ENCODE results near the gene SH3D21. TPM values are rescaled to one million over a fixed set of nuclear protein-coding genes. Genes with fewer than 3 reads are reported as not detected.

The SH3D21 gene
- total and polyA plus RNA-seq, 2 of the 8 experiments (the other 6 are each of a cell fraction or from before 2014, with no cell fraction given), result 3.4 to 8.6 TPM

- H3K9ac ChIP-seq (replicated peaks in 1 of 4; ENCODE audit: extremely low read depth in 1 of 4, low read depth in 3 of 4, low read length in 3 of 4), result no peak overlapping the region
- peaks cover 16 to 23% of the 10 kb centered on the region in 2 experiments for H4K20me1 ChIP-seq (replicated peaks in 1 of 2; ENCODE audit: control insufficient read depth in 1 of 2, insufficient read depth in 2 of 2, low read length in 2 of 2)
- H3K79me2 ChIP-seq (ENCODE audit: control insufficient read depth in 1 of 2, insufficient read depth in 2 of 2, low read length in 2 of 2), result peaks cover 14 to 89% of the 10 kb centered on the region in 2 experiments
- H3K4me1 ChIP-seq (replicated peaks in 1 of 4; ENCODE audit: control insufficient read depth in 3 of 4, insufficient read depth in 4 of 4, low read length in 3 of 4), result peaks cover 0 to 6% (median 2%) of the 10 kb centered on the region in 4 experiments; a peak in 2 of 7 replicates
- no peak overlapping the region for H3K4ac ChIP-seq (replicated peaks; ENCODE audit: insufficient read length, low read depth, low read length)
- no peak overlapping the region for H2AK5ac ChIP-seq (ENCODE audit: low read depth, low read length)
- POLR2A ChIA-PET (ENCODE audit: partially characterized antibody), result interaction anchor here (1.2 to 1.4 kb wide), 2 partner anchors 16 to 21 kb away, joined by 4 read pairs; no protein-coding TSS in a partner anchor
- H2BK15ac ChIP-seq (ENCODE audit: low read length), result no peak overlapping the region
- no peak overlapping the region for H3K4me3 ChIP-seq (ENCODE audit: extremely low read depth in 1 of 4, insufficient read depth in 2 of 4, low read depth in 3 of 4, low read length in 4 of 4)
- H3K79me1 ChIP-seq (ENCODE audit: low read depth, low read length), result peaks cover 2% of the 10 kb centered on the region; the same call in 1 of the 2 replicates
- FAIRE-seq (no peak), DNase-seq (ENCODE audit: low read depth in 1 of 2, low spot score in 2 of 2) (no peak)
- no peak overlapping the region for H3K56ac ChIP-seq (replicated peaks; ENCODE audit: insufficient read length, low read depth, low read length)
- no peak overlapping the region for H4K5ac ChIP-seq (ENCODE audit: insufficient read length, low read depth, low read length)
- no peak overlapping the region for H3K18ac ChIP-seq (ENCODE audit: extremely low read depth, low read length)
- H3K9me3 ChIP-seq (ENCODE audit: insufficient read depth in 2 of 2, low read depth in 1 of 2, low read length in 1 of 2), result no peaks in the 10 kb centered on the region
- H3K23ac ChIP-seq (ENCODE audit: insufficient read length), result no peak overlapping the region
- peaks cover 0 to 28% (median 6%) of the 10 kb centered on the region in 4 experiments; a peak in 2 of 8 replicates for H3K36me3 ChIP-seq (ENCODE audit: control insufficient read depth in 2 of 4, insufficient read depth in 4 of 4, low read length in 3 of 4)
- no peaks in the 10 kb centered on the region for H3K27me3 ChIP-seq (replicated peaks in 1 of 4; ENCODE audit: control insufficient read depth in 3 of 4, extremely low read depth in 1 of 4, insufficient read depth in 3 of 4, low read length in 3 of 4)
- H2BK20ac ChIP-seq (ENCODE audit: low read length), result no peak overlapping the region
- CTCF ChIA-PET (ENCODE audit: partially characterized antibody), result no interaction called here
- H3K27ac ChIP-seq (ENCODE audit: low read depth, low read length), result no peak overlapping the region
- WGBS, 2 experiments (ENCODE audit: extremely low coverage in 1 of 2, insufficient coverage in 1 of 2, insufficient read length in 1 of 2, insufficient replicate concordance in 2 of 2, low coverage in 1 of 2, low lambda C conversion rate in 2 of 2, missing lambda C conversion rate in 1 of 2), result 96% methylated on average over 2 of the region's 2 CpGs; no CpG with 5 or more reads in 1 of the 2 experiments
- no peaks in the 10 kb centered on the region for H3K23me2 ChIP-seq (ENCODE audit: low read depth, low read length)
- TF ChIP-seq SIX5 (IDR thresholded peaks at IDR 0.05; ENCODE audit: low read depth, low read length) (no peak), SUZ12 (IDR thresholded peaks at IDR 0.05; ENCODE audit: low read length) (no peak), SP2 (IDR thresholded peaks at IDR 0.05; ENCODE audit: low read length) (no peak), SP1 (IDR thresholded peaks at IDR 0.05; ENCODE audit: low read depth, low read length) (no peak), MAX (IDR thresholded peaks at IDR 0.05) (no peak), NRF1 (IDR thresholded peaks at IDR 0.05; ENCODE audit: low read depth, low read length) (no peak), CTCF (IDR thresholded peaks at IDR 0.05; ENCODE audit: control extremely low read depth in 1 of 3, insufficient read depth in 1 of 3, low read depth in 1 of 3, low read length in 3 of 3) (no peak), CHD1 (IDR thresholded peaks at IDR 0.05; ENCODE audit: low read depth, low read length) (no peak), SP4 (IDR thresholded peaks at IDR 0.05; ENCODE audit: low read length) (no peak), CREB1 (IDR thresholded peaks at IDR 0.05) (no peak), RXRA (IDR thresholded peaks at IDR 0.05; ENCODE audit: insufficient read depth, low read depth, low read length) (no peak)
- TF ChIP-seq, protein P1, sequence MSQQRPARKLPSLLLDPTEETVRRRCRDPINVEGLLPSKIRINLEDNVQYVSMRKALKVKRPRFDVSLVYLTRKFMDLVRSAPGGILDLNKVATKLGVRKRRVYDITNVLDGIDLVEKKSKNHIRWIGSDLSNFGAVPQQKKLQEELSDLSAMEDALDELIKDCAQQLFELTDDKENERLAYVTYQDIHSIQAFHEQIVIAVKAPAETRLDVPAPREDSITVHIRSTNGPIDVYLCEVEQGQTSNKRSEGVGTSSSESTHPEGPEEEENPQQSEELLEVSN (IDR thresholded peaks at IDR 0.05), result no peak
- H4K91ac ChIP-seq (replicated peaks; ENCODE audit: insufficient read length, low read length), result no peak overlapping the region
- no peak overlapping the region for H2BK12ac ChIP-seq (ENCODE audit: low read depth, low read length)
- no peak overlapping the region for H4K8ac ChIP-seq (ENCODE audit: extremely low read depth, insufficient read depth, low read length)
- H3K4me2 ChIP-seq (ENCODE audit: insufficient read depth in 1 of 2, low read depth in 2 of 2, low read length in 2 of 2), result no peak overlapping the region
- H2AFZ ChIP-seq (ENCODE audit: low read length), result no peak overlapping the region
- H2BK5ac ChIP-seq (ENCODE audit: low read depth, low read length), result peak overlapping the region; percentile 55; the same call in 1 of the 2 replicates
- H2BK120ac ChIP-seq (replicated peaks; ENCODE audit: low read depth, low read length), result no peak overlapping the region
- no peak overlapping the region for H3K14ac ChIP-seq (ENCODE audit: insufficient read length)
These were observed 48.8 kb upstream of the SH3D21 start for GRCh38 chr1:36257375-36257767.
